22Rv1 (cell line): ENCODE results near the gene PCDHGA6.
"Not testable (repeated sequence)": the region's sequence is repeated elsewhere in the genome, so short reads cannot be mapped to it uniquely, and the experiment has no call there.

Experiments used
- H3K27ac ChIP-seq: fragments of 450-650 bp; 2 replicates; pipeline ENCODE4 v1.5.1; 2017
- ZFX ChIP-seq: fragments of 450-650 bp; IDR thresholded peaks from 2 replicates; pipeline ENCODE4 v1.6.1; 2017; ENCODE audit warnings: antibody characterized with exemption, borderline replicate concordance
- TF ChIP-seq, protein P1 (sequence below): fragments of 450-650 bp; IDR thresholded peaks from 2 replicates; pipeline ENCODE4 v1.5.1; 2017; ENCODE audit warnings: mild to moderate bottlenecking

Gene PCDHGA6

DNA sequence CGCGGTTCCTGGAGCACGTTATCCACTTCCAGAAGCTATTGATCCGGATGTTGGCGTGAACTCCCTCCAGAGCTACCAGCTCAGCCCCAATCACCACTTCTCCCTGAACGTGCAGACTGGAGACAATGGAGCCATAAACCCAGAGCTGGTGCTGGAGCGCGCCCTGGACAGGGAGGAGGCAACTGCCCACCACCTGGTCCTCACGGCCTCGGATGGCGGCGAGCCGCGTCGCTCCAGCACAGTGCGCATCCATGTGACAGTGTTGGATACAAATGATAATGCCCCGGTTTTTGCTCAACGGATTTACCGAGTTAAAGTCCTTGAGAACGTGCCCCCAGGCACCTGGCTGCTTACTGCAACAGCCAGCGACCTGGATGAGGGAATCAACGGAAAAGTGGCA is 29.7 kb downstream of the PCDHGA6 start:
- H3K27ac ChIP-seq: no peak overlapping the region
- TF ChIP-seq, protein P1, sequence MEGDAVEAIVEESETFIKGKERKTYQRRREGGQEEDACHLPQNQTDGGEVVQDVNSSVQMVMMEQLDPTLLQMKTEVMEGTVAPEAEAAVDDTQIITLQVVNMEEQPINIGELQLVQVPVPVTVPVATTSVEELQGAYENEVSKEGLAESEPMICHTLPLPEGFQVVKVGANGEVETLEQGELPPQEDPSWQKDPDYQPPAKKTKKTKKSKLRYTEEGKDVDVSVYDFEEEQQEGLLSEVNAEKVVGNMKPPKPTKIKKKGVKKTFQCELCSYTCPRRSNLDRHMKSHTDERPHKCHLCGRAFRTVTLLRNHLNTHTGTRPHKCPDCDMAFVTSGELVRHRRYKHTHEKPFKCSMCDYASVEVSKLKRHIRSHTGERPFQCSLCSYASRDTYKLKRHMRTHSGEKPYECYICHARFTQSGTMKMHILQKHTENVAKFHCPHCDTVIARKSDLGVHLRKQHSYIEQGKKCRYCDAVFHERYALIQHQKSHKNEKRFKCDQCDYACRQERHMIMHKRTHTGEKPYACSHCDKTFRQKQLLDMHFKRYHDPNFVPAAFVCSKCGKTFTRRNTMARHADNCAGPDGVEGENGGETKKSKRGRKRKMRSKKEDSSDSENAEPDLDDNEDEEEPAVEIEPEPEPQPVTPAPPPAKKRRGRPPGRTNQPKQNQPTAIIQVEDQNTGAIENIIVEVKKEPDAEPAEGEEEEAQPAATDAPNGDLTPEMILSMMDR: no peak
- TF ChIP-seq ZFX: no peak

DNA sequence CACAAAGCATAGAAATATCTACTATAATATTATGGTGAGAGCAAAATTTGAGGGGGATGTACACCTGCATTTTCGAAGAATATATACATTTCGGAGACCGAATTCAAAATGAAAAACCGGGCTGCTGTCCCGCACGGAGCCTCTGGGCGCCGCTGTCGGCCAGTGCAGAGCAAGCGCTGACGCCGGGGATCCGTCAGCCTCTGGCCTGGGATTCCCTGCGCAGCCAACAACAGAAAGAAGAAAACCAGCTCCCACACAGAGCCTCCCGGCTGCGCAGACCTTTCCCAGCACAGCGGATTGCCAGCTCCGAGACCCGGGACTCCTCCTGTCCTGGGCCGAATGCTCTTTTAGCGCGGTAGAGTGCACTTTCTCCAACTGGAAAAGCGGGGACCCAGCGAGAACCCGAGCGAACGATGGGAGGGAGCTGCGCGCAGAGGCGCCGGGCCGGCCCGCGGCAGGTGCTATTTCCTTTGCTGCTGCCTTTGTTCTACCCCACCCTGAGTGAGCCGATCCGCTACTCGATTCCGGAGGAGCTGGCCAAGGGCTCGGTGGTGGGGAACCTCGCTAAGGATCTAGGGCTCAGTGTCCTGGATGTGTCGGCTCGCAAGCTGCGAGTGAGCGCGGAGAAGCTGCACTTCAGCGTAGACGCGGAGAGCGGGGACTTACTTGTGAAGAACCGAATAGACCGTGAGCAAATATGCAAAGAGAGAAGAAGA is 34.3 kb downstream of the PCDHGA6 start, which contains the start of gene PCDHGB6:
TSS of gene PCDHGB6 (plus strand) at position 232 of the 716 bp plus-strand sequence. CDS start at position 414, 182 bp downstream.
- TF ChIP-seq, protein P1: peak; percentile 78
- H3K27ac ChIP-seq: not testable (repeated sequence)

DNA sequence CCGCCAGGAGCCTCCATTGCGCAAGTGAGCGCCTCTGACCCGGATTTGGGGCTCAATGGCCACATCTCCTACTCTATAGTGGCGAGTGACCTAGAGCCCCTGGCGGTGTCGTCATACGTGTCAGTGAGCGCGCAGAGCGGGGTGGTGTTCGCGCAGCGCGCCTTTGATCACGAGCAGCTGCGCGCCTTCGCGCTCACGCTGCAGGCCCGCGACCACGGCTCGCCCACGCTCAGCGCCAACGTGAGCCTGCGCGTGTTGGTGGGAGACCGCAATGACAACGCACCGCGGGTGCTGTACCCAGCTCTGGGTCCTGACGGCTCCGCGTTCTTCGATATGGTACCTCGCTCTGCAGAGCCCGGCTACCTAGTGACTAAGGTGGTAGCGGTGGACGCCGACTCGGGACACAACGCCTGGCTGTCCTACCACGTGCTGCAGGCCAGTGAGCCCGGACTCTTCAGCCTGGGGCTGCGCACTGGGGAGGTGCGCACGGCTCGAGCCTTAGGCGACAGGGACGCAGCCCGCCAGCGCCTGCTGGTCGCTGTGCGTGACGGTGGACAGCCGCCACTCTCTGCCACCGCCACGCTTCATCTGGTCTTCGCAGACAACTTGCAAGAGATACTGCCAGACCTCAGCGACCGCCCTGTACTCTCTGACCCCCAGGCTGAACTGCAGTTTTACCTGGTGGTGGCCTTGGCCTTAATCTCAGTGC is 36.1 kb downstream of the PCDHGA6 start:
- TF ChIP-seq, protein P1: no peak
- TF ChIP-seq ZFX: no peak
- no peak overlapping the region for H3K27ac ChIP-seq

DNA sequence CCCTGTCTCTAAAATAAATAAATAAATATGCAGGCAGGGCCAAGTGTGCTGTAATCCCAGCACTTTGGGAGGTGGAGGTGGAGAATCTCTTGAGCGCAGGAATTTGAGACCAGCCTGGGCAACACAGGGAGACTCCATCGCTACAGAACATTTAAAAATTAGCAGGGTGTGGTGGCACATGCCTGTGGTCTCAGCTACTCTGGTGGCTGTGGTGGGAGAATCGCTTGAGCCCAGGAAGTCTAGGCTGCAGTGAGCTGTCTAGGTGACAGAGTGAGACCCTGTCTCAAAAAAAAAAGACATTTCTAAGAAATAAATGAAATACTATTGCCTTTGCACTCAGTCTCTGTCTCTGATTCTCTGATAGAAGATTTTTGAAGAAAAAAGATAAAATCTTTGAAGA is 37.9 kb downstream of the PCDHGA6 start:
- H3K27ac ChIP-seq: no peak overlapping the region
- TF ChIP-seq ZFX: no peak
- TF ChIP-seq, protein P1: no peak

DNA sequence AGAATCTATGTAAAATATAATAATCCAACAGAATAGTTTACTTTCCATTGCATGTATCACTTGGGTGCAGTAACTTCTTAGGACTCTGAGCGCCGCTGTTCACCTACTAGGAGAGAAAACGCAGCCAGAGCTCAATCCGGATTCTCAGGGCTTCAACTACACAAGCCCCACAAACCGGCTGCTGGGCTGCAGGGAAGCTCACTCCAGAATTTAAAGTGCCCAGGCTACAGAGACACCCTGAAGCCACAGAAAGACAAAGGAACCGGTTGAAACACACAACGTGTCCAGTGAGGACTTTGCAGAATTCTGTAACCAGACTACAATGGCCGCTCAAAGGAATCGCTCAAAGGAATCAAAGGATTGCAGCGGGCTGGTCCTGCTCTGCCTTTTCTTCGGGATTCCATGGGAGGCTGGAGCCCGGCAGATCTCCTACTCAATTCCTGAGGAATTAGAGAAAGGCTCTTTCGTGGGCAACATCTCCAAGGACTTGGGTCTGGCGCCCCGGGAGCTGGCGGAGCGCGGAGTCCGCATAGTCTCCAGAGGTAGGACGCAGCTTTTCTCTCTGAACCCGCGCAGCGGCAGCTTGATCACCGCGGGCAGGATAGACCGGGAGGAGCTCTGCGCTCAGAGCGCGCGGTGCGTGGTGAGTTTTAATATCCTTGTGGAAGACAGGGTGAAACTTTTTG is 39.3 kb downstream of the PCDHGA6 start, which contains the start of gene PCDHGA10:
TSS of gene PCDHGA10 (plus strand) at position 134 of the 686 bp plus-strand sequence. CDS start at position 323, 189 bp downstream.
- H3K27ac ChIP-seq: peak within 1 kb of the TSS; percentile 55
- no peak for TF ChIP-seq ZFX
- TF ChIP-seq, protein P1: peak; percentile 87

DNA sequence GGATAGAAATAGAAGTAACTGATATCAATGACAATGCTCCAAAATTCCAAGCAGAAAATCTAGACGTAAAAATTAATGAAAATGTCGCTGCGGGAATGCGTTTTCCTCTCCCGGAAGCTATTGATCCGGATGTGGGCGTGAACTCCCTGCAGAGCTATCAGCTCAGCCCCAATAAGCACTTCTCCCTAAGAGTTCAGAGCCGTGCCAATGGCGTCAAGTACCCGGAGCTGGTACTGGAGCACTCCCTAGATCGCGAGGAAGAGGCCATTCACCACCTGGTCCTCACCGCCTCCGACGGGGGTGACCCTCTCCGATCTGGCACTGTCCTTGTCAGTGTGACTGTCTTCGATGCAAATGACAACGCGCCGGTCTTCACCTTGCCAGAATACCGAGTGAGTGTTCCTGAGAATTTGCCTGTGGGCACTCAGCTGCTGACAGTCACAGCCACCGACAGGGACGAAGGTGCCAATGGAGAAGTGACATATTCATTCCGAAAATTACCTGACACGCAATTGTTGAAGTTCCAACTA is 39.9 kb downstream of the PCDHGA6 start:
- H3K27ac ChIP-seq: peak overlapping the region; percentile 55
- TF ChIP-seq, protein P1: no peak
- TF ChIP-seq ZFX: no peak

DNA sequence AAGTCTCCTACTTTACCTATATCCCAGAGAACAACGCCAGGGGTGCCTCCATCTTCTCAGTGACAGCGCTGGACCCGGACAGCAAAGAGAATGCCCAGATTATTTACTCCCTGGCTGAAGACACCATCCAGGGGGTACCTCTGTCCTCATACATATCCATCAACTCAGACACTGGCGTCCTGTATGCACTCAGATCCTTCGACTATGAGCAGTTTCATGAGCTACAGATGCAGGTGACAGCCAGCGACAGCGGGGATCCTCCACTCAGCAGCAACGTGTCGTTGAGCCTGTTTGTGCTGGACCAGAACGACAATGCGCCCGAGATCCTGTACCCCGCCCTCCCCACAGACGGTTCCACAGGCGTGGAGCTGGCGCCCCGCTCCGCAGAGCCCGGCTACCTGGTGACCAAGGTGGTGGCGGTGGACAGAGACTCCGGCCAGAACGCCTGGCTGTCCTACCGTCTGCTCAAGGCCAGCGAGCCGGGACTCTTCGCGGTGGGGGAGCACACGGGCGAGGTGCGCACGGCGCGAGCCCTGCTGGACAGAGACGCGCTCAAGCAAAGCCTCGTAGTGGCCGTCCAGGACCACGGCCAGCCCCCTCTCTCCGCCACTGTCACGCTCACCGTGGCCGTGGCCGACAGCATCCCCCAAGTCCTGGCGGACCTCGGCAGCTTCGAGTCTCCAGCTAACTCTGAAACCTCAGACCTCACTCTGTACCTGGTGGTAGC is 41.0 kb downstream of the PCDHGA6 start:
- not testable (repeated sequence) for H3K27ac ChIP-seq

DNA sequence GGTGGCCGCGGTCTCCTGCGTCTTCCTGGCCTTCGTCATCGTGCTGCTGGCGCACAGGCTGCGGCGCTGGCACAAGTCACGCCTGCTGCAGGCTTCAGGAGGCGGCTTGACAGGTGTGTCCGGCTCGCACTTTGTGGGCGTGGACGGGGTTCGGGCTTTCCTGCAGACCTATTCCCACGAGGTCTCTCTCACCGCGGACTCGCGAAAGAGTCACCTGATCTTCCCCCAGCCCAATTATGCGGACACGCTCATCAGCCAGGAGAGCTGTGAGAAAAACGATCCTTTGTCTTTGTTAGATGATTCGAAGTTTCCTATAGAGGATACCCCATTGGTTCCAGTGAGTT is 41.6 kb downstream of the PCDHGA6 start:
- not testable (repeated sequence) for H3K27ac ChIP-seq
